GM18519 (cell line): Measurements from ENCODE around the gene FGF19.
"Not testable (repeated sequence)": the region's sequence is repeated elsewhere in the genome, so short reads cannot be mapped to it uniquely, and the experiment has no call there.

Experiments used
- ATAC-seq: cut with Tn5 transposase; IDR thresholded peaks from one replicate; pipeline ENCODE4 v1.9.1; 2021; ENCODE audit warnings: mild to moderate bottlenecking, moderate library complexity; ENCODE audit not compliant: unreplicated experiment, low FRiP score

FGF19 gene

DNA sequence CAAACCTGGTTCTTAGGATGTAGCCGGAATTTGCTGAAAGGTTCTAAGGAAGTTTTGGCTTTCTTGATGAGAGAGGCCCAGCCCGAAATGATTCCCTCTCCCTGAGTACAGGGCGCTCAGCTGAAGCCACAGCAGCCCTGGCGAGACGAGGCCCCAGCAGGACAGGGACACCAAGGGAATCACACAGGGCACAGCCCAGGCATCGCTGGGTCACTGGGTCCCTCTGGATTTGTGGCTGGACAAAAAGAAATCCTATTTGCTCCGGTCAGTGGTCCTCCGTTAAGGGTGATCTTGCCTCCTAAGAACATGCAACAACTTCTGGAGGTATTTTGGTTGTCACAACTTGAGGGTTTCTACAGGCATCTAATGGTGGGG is 6.4 kb downstream of the FGF19 start:
- no peak for ATAC-seq

DNA sequence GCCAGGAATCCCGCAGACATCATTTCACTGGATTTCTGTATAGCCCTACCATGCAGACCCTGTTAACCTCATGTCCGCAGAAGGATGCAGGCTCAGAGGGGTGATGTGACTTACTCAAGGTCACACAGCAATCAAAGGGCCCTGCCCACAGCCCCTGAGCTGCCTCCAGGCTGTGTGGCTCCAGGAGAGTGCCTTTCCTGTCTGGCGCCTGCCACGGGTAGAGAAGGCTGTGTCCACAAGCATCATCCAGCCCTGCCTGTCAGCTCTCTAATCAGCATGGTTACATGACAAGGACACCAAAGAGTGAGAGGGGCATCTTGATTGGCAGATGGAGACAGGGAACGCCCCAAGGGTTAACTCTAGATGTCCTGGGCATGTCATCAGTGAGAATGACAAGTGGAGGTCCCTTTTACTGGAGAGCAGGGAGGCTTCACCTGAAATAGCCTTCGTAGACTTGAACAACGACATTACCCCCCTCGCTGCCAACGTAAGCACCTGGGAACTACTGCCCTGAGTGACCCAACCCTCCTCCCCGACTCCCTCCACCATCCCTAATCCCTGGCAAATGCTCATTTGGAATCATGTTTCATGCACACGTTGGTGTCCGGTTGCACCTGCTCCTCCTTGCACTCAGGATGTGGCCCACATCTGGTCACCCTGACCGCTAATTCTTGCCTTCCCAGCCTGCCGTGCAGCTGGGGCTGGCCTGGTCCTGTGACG is 6.9 kb downstream of the FGF19 start:
- ATAC-seq, result no peak

DNA sequence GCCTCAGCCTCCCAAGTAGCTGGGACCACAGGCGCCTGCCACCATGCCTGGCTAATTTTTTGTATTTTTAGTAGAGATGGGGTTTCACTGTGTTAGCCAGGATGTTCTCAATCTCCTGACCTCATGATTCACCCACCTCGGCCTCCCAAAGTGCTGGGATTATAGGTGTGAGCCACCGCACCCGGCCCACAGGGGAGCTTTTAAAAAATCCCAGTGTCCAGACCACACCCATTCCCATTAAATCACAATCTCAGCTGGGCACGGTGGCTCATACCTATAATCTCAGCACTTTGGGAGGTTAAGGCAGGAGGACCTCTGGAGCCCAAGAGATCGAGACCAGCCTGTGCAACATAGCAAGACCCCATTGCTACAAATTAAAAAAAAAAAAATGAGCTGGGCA is 7.8 kb downstream of the FGF19 start:
- not testable (repeated sequence) for ATAC-seq

DNA sequence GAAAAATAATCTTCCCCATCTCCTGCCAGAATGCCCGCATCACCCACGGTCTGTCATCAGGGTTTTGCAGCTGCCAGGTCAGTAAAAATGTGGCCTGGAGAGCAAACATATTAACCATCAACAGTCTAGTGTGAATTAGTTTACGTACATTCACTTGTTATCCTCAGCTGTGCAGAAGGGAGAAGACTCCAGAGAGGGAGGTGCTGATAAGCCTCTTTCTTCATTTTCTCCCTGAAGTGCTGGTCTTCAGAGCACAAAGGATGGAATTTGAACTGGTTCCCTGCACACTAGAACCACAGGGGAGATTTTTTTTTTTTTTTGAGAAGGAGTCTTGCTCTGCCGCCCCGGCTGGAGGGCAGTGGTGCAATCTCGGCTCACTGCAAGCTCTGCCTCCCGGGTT is 8.2 kb downstream of the FGF19 start:
- ATAC-seq, result no peak

DNA sequence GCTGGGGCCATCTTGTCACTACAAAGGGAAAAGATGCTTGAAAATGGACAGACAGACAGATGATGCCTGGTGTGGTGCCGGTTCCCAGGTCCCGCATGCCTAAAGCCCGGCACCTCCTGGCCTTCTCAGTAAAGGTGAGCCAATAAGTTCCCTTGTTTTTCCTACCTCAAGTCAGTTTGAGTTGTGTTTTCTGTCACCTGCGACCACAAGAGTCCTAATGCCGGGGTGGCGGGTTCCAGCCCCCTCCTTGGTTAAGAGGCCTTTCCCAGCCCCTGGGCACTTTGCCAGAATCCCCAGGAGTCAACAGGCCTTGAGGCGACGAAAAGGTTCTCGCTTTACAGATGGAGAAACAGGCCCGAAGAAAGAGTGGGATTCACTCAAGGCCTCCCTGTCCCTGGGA is 9.0 kb downstream of the FGF19 start:
- ATAC-seq, result no peak

DNA sequence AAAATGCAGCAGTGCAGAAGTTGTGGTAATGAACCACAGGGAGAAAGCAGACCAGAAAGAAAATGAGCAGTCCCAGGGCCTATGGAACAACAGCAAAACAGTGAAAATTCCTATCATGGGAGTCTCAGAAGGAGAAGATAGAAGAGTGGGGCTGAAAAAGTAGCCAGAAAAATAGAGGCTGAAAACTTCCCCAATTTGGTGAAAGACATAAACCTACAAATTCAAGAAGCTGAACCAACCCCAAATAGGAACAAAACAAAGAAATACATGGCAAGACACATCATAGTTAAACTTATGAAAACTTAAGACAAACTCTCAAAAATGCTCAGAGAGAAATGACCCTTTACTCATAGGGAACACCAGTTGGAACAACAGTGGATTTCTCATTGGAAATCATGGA is 11.4 kb downstream of the FGF19 start:
- no peak for ATAC-seq

DNA sequence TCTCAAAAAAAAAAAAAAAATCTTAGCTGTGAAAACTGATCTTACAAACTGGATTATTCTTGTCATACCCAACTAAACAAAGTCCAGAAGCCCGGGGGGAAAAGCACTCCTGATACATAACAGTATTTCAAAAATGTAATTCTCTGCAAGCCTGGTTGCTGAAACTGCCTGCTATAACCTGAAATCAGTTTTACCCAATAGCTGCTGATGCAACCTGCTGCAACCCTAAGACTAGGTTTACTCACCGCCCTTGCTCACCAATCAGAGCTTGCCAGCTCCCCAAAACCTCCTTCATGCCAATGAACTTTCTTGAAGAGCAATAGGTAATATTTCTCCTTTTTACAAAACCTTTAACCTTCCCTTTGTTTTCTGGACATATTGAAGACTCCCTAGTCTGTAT is 12.4 kb downstream of the FGF19 start:
- ATAC-seq, result no peak

DNA sequence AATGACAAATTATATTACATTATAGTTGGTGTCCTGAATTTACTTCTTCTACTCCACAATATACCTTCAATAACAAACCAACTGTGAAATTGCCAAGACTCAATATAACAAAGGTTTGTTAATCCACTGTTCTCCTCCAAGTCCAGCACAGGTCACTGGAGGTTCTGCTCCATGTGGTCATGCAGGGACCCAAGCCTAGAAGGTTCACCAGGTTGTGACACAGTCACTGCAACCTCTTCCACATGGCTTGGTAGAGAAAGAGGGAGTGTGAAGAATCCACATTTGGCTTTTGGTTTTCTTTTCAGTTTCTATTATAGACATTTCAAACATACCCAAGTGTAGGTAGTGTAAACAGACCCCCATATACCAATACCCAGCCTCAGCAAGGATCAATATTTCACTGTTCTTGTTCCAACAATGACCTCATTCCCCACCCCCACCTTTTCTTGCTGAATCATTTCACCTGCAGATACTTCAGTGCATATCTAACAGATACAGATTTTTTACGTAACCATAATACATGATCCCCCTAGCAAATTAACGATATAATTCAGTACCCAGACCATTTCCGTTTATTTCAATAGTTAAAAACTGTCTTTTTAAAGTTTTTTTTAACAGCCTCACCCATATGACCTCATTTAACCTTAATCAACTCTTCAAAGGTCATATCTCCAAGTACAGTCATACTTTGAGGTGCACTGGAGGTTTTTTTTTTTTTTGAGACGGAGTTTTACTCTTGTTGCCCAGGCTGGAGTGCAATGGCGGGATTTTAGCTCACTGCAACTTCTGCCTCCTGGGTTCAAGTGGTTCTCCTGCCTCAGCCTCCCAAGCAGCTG is 14.1 kb downstream of the FGF19 start:
- no peak for ATAC-seq

DNA sequence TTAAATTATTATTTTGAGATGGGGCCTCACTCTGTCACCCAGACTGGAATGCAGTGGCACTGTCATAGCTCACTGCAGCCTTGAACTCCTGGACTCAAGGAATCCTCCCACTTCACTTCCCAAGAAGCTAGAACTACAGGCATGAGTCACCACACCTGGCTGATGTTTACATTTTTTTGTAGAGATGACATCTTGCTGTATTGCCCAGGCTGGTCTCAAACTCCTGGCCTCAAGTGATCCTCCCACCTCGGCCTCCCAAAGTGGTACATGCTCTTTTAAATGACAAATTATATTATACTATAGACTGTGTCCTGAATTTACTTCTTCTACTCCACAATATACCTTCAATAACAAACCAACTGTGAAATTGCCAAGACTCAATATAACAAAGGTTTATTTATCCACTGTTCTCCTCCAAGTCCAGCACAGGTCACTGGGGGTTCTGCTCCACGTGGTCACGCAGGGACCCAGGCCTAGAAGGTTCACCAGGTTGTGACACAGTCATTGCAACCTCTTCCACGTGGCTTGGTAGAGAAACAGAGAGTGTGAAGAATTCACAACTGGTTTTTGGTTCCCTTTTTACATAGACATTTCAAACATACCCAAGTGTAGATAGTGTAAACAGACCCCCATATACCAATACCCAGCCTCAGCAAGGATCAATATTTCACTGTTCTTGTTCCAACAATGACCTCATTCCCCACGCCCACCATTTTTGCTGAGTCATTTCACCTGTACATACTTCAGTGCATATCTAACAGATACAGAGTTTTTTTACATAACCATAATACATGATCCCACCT is 15.7 kb downstream of the FGF19 start:
- not testable (repeated sequence) for ATAC-seq

DNA sequence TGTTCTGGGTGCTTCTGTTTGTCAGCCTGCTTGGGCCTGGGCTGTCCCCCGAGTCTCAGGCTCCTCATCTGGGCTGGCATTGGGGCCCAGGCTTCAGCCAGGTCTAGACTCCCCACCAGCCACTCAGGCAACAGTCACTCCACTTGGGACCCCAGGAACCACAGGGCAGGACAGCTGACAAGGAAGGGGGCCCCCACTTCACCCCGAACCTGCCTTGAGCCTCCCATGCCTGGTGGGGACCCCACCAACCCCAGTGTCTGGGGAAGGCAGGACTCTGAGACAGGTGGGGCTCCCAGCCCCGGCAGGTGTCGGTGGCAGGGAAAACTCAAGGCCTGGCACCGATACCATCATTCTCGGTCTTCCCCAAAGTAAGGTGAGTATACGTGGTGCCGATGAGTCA is 17.0 kb downstream of the FGF19 start:
- ATAC-seq, result no peak

DNA sequence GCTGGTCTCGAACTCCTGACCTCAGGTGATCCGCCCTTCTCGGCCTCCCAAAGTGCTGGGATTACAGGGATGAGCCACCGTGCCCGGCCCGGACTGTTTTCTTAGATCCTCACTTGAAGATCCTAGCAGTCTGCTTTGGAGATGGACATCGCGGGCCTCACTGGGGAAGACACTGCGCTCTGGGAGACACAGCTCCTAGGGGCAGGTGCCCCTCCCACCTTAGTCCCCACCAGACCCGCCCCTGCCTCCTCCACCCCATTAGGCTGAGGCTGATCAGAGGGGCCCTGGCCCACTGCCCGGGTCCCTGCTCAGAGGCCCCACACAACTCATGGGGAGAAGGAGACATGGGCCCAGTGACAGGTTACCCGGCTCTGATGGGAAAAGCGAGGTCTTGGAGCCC is 17.4 kb downstream of the FGF19 start:
- ATAC-seq, result no peak

DNA sequence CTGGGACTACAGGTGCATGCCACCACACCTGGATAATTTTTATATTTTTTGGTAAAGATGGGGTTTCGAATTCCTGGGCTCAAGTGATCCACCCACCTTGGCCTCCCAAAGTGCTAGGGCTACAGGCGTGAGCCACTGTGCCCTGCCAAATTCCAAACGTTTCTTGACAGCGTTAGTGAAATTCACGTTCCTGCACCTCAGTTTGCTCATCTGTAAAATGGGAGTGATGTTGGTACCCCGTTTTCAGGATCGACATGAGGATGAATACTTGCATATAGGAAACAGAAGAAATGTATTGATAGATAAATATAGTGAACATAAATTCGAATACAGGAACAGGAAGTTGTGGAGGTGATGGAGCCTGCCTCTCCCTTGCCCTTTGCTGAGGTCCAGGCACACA is 18.5 kb downstream of the FGF19 start:
- no peak for ATAC-seq

DNA sequence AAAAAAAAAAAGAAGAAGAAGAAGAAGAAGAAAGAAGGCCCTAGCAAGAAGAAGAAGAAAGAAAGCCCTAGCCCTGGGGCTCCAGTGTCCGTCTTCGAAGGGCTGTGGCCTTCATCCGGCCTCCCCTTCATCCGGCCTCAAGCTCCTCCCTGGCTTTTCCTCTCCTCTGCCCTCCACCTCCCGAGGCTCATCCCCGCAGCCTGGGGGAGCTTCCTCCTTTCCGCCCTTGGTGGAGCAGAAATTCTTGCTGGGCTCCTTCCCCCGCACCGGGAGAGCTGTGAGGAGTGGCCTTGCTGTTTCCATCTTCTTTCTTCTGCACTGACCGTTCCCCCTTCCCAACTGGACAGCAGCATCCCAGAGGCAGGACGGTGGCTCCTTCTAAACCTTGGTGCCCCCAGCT is 19.2 kb downstream of the FGF19 start:
- no peak for ATAC-seq

DNA sequence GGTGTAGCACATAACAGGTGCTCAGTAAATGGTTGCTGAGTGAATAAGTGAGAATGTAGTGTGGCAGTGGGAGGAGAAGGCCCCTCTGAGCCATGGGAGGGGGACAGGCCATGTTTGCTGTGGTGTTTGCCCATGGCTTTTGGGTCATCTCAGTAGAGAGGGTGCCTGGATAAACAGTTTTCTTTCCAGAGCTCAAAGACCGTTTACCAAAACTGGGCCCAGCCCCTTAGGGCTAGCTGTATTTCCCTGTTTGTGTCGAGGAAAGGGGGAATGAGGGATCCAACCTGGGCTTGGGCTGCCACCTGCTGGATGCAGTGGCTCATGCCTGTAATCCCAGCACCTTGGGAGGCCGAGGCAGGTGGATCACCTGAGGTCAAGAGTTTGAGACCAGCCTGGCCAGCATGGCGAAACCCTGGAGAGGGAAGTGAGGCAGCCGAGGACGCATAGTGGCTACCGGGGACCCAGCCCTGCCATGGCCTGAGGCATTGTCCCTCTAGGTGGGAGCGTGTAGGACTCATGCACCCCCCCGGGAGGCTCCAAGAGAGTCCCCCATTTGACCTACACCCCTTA is 20.0 kb downstream of the FGF19 start:
- no peak for ATAC-seq

DNA sequence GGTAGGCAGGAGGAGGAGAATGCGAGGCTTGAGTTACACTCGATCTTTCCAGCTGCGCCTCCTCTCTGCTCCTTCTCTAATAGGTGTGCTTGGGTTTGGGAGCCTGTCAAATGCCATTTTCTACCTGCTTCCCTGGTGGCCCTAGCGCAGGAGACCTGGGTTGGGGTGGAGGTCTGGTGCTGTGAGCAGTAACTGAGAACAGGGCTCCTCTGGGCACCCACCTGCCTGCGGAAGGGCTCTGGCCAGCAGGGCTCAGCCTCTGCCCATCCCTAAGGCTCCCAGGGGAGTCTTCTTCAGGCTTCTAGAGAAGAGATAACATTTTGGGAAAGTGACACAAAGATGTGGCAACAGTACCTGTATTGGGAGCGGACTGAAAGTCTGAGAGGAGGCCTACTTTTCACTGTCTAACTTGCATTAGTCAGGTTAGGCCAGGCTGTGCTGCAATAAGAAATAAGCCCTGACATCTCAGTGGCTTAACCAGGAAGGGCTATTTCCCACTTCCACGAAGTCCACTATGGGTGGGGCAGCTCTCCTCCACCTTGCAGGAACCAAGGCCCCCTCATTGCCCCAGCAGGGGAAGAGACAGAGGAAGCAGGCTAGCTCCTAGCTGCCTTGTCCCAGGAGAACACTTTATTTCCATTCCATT is 21.0 kb downstream of the FGF19 start:
- ATAC-seq, result no peak

DNA sequence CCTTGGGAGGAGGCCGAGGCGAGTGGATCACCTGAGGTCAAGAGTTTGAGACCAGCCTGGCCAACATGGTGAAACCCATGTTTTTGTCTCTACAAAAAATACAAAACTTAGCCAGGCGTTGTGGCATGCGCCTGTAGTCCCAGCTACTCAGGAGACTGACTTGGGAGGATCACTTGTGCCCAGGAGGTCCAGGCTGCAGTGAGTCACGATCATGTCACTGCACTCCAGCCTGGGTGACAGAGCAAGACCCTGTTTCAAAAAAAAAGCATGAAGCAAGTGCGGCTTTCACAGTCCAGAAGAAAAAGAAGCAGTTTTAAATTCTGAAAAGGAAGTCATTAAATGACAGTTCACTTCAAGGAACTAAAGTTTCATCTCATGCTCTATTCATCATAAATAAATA is 21.6 kb downstream of the FGF19 start:
- no peak for ATAC-seq

DNA sequence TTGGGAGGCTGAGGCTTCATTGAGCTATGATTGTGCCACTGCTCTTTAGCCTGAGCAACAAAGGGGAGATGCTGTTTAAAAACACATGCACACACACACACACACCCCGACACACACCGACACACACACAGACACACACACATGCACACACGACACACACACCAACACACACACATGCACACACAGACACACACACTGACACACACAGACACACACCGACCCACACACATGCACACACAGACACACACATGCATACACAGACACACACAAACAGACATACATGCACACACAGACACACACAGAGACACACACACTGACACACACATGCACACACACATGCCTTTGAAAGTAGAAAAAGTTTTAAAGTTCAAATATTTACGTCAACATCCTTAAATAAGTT is 23.1 kb downstream of the FGF19 start:
- ATAC-seq, result no peak

DNA sequence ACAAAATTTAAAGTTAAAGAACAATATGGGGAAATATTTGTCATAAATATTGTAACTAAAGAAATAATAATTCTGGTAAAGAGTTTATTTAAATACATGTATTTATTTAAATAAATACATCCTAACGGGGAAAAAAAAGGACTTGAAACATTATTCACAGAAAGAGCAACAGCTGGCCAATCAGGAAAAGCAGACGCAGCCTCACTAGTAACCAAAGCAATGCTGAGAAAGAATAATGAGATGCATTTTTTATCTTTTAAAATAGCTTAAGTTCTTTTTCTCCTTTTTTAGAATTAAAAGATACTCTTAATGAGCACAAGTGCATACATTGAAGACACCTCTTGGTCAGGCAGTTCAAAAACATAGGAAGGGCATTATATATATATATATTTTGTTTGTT is 26.1 kb downstream of the FGF19 start:
- ATAC-seq, result no peak

DNA sequence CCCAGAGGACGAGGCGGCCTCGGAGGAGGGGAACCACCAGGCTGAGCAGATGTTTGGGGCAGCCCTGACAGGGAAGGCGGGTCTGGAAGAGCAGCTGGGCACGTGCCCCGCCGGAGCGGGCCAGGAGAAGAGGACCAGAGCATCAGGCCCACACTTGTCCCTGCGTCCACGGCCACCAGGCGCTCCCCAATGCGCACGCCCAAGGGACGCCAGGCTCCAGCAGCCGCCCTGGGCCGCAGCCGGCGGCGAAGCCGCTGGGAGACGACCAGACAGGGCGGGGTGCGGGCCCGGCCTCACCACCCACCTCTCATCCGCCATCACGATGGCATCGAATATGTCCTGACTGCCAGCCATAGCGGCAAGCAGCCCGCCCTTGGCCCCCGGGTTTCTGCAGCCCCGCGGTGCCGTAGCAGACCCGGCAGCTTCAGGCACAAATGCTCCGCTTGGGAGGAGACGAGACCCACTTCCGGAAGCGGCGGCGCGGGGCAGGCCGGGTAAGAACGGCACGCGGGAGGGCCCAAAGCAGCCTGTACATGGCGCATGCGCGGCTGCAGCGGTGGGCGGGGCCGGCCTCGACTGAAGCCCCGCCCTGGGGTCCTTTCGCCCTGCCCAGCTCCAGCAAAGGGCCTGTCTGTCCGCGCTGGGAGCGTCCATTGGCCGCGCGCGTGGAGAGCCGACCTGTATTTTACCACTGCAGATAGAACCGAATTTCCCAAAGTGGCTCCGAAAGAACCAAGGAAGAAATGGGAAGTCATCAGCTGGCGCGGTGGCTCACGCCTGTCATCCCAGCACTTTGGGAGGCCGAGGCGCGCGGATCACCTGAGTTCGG is 28.7 kb downstream of the FGF19 start, which contains the start of gene LTO1:
Gene LTO1, minus strand, starts transcription at position 468 of the 829 bp plus-strand sequence. Its CDS starts 114 bp downstream, at position 354.
- peak; percentile 66 for ATAC-seq
